ENCODE data around the gene PNRC2.
"Not testable (repeated sequence)": the region's sequence is repeated elsewhere in the genome, so short reads cannot be mapped to it uniquely, and the experiment has no call there.

Gene PNRC2

DNA sequence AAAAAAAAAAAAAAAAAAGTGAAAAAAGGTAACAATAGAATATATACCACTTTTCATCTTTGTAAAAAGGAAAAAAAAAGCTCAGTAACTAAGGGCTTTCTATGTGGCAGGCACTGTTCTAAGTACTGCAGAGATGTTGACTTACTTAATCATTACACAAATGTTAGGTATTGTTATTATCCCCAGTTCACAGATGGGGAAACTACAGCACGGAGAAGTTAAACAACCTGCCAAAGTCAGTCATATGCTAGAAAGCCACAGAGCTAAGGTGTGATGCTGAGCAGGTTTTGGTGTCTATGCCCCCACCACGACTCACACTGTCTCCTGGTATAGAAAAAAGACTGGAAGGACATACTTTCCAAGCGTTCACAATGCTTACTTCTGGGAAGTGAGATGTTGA lies 6.6 kb upstream of the PNRC2 start:
- Histone ChIP-seq H3K4me1 (ENCODE audit: control insufficient read depth in 1 of 2, insufficient read depth in 2 of 2, low read length in 2 of 2) (peaks cover 11 to 26% of the 10 kb centered on the region in 2 donors), H3K27ac (ENCODE audit: low read depth, low read length) (no peak overlapping the region), H3K36me3 (ENCODE audit: control insufficient read depth in 1 of 2, insufficient read depth in 2 of 2, low read length in 2 of 2) (no peaks in the 10 kb centered on the region), H3K9ac (ENCODE audit: low read depth in 1 of 2, low read length in 2 of 2) (no peak overlapping the region), H3K4me3 (ENCODE audit: low read depth in 1 of 2, low read length in 2 of 2) (no peak overlapping the region), H3K9me3 (ENCODE audit: control insufficient read depth in 1 of 2, low read length in 2 of 2) (no peaks in the 10 kb centered on the region), H3K27me3 (ENCODE audit: control insufficient read depth in 1 of 2, insufficient read depth in 2 of 2, low read length in 2 of 2) (no peaks in the 10 kb centered on the region)

DNA sequence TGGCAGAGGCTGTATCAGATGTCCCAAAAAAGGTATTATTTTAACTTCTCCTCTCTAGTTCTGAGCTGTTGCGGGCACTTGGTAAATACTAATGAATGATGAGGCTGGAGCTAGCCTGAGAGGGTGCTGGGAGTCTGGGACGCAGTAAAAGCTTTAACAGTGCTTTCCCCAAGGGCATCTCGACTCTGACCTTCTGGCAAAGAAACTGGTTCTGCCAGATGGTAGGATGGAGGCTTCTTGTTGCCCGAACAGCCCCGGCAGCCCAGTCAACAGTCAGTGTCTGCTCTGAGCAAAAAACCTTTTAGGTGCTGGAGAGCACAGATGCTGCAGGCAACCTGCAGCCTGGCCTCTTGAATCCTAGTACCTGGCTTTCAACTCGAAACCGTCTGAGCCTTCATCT lies 2.5 kb upstream of the PNRC2 start:
- Histone ChIP-seq H3K4me1 (ENCODE audit: control insufficient read depth in 1 of 2, insufficient read depth in 2 of 2, low read length in 2 of 2) (peaks cover 17 to 33% of the 10 kb centered on the region in 2 donors), H3K27ac (ENCODE audit: low read depth, low read length) (no peak overlapping the region), H3K9ac (ENCODE audit: low read depth in 1 of 2, low read length in 2 of 2) (no peak overlapping the region), H3K27me3 (ENCODE audit: control insufficient read depth in 1 of 2, insufficient read depth in 2 of 2, low read length in 2 of 2) (no peaks in the 10 kb centered on the region), H3K36me3 (ENCODE audit: control insufficient read depth in 1 of 2, insufficient read depth in 2 of 2, low read length in 2 of 2) (peaks cover 0 to 4% of the 10 kb centered on the region in 2 donors), H3K9me3 (ENCODE audit: control insufficient read depth in 1 of 2, low read length in 2 of 2) (no peaks in the 10 kb centered on the region), H3K4me3 (ENCODE audit: low read depth in 1 of 2, low read length in 2 of 2) (no peak overlapping the region)

DNA sequence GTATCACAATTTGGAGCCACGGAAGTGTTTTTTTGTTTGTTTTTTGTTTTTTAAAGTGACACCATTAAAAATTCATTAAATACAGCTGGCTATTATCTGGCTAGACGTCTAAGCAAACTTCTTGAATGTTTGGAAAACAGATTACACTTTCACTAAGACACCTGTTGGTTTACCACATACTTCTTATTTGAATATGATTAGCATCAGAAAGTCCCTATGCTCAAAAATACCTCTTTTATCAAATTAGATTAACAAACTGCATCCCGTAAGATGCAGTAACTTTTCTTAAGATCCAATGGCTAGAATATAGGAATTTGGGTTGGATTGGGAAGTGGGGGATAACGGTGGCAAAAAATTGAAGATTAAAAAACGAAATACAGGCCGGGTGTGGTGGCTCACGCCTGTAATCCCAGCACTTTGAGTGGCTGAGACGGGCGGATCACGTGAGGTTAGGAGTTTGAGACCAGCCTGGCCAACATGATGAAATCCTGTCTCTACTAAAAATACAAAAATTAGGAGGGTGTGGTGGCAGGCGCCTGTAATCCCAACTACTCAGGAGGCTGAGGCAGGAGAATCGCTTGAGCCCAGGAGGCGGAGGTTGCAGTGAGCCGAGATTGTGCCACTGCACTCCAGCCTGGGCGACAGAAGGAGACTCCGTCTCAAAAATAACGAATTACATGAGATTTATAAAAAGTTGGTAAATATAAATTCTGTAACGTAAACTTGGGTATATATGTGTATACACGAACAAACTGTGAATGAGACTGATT lies 1.4 kb upstream of the PNRC2 start:
- Histone ChIP-seq H3K4me1 (ENCODE audit: control insufficient read depth in 1 of 2, insufficient read depth in 2 of 2, low read length in 2 of 2) (peaks cover 17 to 33% of the 10 kb centered on the region in 2 donors), H3K27ac (ENCODE audit: low read depth, low read length) (peak overlapping the region; percentile 98), H3K4me3 (ENCODE audit: low read depth in 1 of 2, low read length in 2 of 2) (peak overlapping the region; percentile 74 to 84), H3K9ac (ENCODE audit: low read depth in 1 of 2, low read length in 2 of 2) (peak overlapping the region; percentile 92 to 99)
- not testable (repeated sequence) for H3K9me3 ChIP-seq (ENCODE audit: control insufficient read depth in 1 of 2, low read length in 2 of 2); H3K27me3 ChIP-seq (ENCODE audit: control insufficient read depth in 1 of 2, insufficient read depth in 2 of 2, low read length in 2 of 2); H3K36me3 ChIP-seq (ENCODE audit: control insufficient read depth in 1 of 2, insufficient read depth in 2 of 2, low read length in 2 of 2)

DNA sequence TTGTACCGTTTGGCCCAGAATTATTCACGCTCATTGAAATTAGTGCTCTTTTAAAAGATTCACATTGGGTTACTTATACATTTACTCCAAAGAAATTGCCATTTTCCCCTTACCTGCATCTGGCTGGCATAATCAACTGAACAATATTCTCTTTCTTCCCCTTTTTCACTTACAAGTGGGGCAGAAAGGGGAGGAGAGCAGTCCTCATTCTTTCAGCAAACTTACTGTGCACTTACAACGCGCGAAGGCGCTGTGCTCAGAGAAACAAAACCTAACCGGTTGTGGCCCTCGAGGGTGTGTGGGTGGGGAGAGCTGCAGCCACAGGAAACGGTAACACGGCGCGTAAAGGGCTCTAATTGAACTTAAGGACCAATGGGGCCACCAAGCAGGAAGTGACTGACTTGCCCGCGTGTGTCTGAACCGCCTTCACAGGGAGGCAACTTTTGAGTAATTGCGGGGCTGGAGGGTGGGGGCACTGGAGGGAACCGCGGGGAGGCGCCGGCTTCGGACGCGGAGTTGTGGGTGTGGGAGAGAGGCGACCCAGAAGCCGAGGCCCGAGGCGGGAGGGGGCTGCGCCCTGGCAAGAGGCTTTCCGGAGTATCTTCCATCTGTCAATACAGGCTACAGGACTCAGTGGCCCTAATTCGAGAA lies 693 bp upstream of the PNRC2 start:
- H3K4me3 ChIP-seq (ENCODE audit: low read depth in 1 of 2, low read length in 2 of 2) = peak overlapping the region; percentile 74 to 84
- H3K27me3 ChIP-seq (ENCODE audit: control insufficient read depth in 1 of 2, insufficient read depth in 2 of 2, low read length in 2 of 2) = no peaks in the 10 kb centered on the region
- H3K4me1 ChIP-seq (ENCODE audit: control insufficient read depth in 1 of 2, insufficient read depth in 2 of 2, low read length in 2 of 2) = peaks cover 18 to 38% of the 10 kb centered on the region in 2 donors
- H3K36me3 ChIP-seq (ENCODE audit: control insufficient read depth in 1 of 2, insufficient read depth in 2 of 2, low read length in 2 of 2) = peaks cover 3 to 10% of the 10 kb centered on the region in 2 donors
- H3K9ac ChIP-seq (ENCODE audit: low read depth in 1 of 2, low read length in 2 of 2) = peak overlapping the region; percentile 92 to 99
- no peaks in the 10 kb centered on the region for H3K9me3 ChIP-seq (ENCODE audit: control insufficient read depth in 1 of 2, low read length in 2 of 2)
- peak overlapping the region; percentile 98 for H3K27ac ChIP-seq (ENCODE audit: low read depth, low read length)

DNA sequence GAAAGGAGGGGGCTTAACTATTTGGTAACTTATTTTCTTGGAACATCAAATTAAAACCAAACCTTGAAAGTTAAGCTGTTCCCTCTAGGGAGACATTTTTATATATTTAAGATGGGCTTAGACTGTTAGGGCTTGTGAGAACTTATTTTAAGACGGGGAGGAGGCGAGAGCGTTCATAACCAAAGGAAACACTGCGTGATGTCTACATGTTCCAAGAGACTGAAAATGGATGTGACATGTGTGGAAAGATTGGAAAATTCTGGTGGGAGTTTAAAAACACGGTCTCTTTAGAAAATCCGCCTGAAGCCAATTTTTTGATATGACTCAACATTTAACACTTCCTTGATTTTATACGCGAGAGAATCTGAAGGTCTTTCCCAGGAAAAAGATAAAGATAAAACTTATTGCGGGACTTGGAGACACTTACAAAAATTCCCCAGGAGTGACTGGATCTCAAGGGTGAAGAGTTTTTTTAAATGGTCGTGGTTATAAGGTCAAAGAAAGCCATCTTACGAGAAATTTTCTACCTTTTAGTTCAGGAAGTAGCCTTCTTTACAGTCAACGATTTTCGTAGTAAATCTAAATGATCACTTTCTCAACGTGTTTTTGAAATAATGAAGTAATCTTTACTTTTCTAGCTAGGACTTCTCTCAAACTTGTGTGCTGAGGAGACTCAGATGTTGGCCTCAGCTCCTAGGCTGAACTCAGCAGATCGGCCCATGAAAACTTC lies 828 bp downstream of the PNRC2 start:
- Histone ChIP-seq H3K27ac (ENCODE audit: low read depth, low read length) (peak overlapping the region; percentile 98), H3K9ac (ENCODE audit: low read depth in 1 of 2, low read length in 2 of 2) (peak overlapping the region; percentile 92 to 99), H3K9me3 (ENCODE audit: control insufficient read depth in 1 of 2, low read length in 2 of 2) (no peaks in the 10 kb centered on the region), H3K4me1 (ENCODE audit: control insufficient read depth in 1 of 2, insufficient read depth in 2 of 2, low read length in 2 of 2) (peaks cover 18 to 42% of the 10 kb centered on the region in 2 donors), H3K27me3 (ENCODE audit: control insufficient read depth in 1 of 2, insufficient read depth in 2 of 2, low read length in 2 of 2) (no peaks in the 10 kb centered on the region), H3K4me3 (ENCODE audit: low read depth in 1 of 2, low read length in 2 of 2) (peak overlapping the region; percentile 71 to 84), H3K36me3 (ENCODE audit: control insufficient read depth in 1 of 2, insufficient read depth in 2 of 2, low read length in 2 of 2) (peaks cover 7 to 12% of the 10 kb centered on the region in 2 donors)

DNA sequence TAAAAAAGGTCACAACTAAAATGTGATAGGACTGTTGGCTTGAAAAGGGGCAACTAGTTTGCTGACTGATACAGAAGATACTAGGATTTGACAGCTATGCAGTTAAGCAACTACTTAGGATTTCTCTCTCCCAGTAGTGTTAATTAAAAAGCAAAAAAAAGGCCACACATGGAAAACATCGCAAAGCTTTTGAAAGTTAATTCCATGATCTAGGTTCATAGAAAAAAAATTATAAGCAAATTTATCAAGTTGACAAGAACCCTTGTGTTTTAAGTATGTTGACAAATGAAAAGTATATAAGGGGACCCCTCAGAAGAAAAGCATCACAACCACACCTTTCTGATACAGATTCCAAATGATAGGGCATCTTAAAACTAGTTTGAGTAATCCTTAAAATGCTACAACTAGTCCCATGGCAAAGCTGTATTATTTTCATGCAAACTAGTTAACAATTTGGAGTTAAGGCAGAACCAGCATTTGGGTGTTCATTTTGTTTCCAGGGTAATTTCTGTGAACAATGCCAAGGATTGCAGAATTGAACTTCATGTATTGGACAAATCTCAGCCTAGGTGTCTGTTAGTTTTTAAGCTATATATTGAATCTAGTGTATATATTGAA lies 4.1 kb downstream of the PNRC2 start:
- H3K9ac ChIP-seq (ENCODE audit: low read depth in 1 of 2, low read length in 2 of 2) = no peak overlapping the region
- peaks cover 12 to 15% of the 10 kb centered on the region in 2 donors for H3K36me3 ChIP-seq (ENCODE audit: control insufficient read depth in 1 of 2, insufficient read depth in 2 of 2, low read length in 2 of 2)
- no peaks in the 10 kb centered on the region for H3K27me3 ChIP-seq (ENCODE audit: control insufficient read depth in 1 of 2, insufficient read depth in 2 of 2, low read length in 2 of 2)
- no peak overlapping the region for H3K4me3 ChIP-seq (ENCODE audit: low read depth in 1 of 2, low read length in 2 of 2)
- peaks cover 9 to 20% of the 10 kb centered on the region in 2 donors for H3K4me1 ChIP-seq (ENCODE audit: control insufficient read depth in 1 of 2, insufficient read depth in 2 of 2, low read length in 2 of 2)
- no peaks in the 10 kb centered on the region for H3K9me3 ChIP-seq (ENCODE audit: control insufficient read depth in 1 of 2, low read length in 2 of 2)
- no peak overlapping the region for H3K27ac ChIP-seq (ENCODE audit: low read depth, low read length)

DNA sequence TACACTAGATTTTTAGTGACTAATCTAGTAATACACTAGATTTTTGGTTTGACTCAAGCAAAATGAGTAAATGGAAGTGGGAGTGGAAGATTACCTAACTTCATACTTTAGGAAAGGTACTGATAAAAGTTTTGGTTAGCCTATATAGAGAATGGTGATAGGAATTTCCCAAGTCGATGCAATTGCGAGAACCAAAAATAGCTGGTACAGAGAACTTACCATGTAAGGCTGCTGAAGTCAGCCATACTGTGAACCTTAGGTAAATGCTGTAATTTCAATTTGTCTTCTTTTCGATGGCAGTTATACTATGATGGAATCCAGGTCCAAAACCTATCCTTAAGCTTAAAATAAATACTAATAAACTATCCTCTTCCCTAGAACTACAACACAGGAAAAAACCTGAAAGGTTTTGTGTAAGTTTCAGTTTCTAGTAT lies 4.6 kb downstream of the PNRC2 start:
- no peak overlapping the region for H3K27ac ChIP-seq (ENCODE audit: low read depth, low read length)
- H3K4me3 ChIP-seq (ENCODE audit: low read depth in 1 of 2, low read length in 2 of 2) = no peak overlapping the region
- peaks cover 9 to 20% of the 10 kb centered on the region in 2 donors for H3K4me1 ChIP-seq (ENCODE audit: control insufficient read depth in 1 of 2, insufficient read depth in 2 of 2, low read length in 2 of 2)
- no peaks in the 10 kb centered on the region for H3K27me3 ChIP-seq (ENCODE audit: control insufficient read depth in 1 of 2, insufficient read depth in 2 of 2, low read length in 2 of 2)
- H3K9me3 ChIP-seq (ENCODE audit: control insufficient read depth in 1 of 2, low read length in 2 of 2) = no peaks in the 10 kb centered on the region
- H3K36me3 ChIP-seq (ENCODE audit: control insufficient read depth in 1 of 2, insufficient read depth in 2 of 2, low read length in 2 of 2) = peaks cover 12 to 15% of the 10 kb centered on the region in 2 donors
- H3K9ac ChIP-seq (ENCODE audit: low read depth in 1 of 2, low read length in 2 of 2) = no peak overlapping the region

DNA sequence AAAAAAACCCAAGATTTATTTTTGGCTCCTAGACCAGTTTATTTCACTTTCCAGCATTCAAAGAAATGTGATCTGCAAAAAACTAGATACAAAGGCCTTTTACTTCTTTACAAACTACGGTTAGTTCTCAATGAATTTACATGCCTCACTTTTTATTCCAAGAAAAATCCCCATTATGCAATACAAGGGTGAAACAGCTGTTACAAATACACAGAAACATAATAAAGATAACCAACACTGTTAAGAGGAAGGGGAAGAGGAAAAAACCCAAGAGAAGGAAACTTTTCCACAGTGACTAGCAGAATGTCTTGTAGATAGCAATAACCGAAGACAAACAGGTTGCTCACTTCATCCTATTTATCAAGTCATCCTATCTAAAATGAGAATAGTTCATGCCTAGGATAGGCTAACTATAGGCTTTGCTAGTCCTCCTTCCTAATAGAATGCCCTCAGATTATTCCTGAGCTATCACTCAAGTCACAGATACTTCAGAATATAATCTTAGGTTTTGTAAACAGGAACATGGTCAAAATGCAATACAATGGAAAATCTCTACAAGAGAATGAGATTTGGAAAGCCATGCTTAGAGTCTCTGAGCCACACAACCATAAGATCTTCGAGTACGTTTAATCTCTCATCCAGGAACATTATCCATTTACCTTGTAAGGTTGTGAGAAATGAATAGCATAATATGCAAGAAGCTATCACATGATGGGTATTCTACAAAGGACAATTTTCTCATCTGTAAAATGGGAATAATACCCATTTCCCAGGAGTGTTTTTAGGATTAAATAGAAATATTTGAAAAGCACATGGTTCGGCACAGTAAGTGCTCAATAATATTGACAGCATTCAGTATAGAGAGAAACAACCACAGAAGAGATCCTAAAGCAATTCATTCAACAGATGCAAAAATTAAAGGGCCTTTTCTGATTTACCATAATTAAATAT lies 5.4 kb downstream of the PNRC2 start:
- no peak overlapping the region for H3K9ac ChIP-seq (ENCODE audit: low read depth in 1 of 2, low read length in 2 of 2)
- peaks cover 9 to 20% of the 10 kb centered on the region in 2 donors for H3K4me1 ChIP-seq (ENCODE audit: control insufficient read depth in 1 of 2, insufficient read depth in 2 of 2, low read length in 2 of 2)
- H3K9me3 ChIP-seq (ENCODE audit: control insufficient read depth in 1 of 2, low read length in 2 of 2) = no peaks in the 10 kb centered on the region
- no peak overlapping the region for H3K27ac ChIP-seq (ENCODE audit: low read depth, low read length)
- no peaks in the 10 kb centered on the region for H3K27me3 ChIP-seq (ENCODE audit: control insufficient read depth in 1 of 2, insufficient read depth in 2 of 2, low read length in 2 of 2)
- H3K36me3 ChIP-seq (ENCODE audit: control insufficient read depth in 1 of 2, insufficient read depth in 2 of 2, low read length in 2 of 2) = peaks cover 13 to 19% of the 10 kb centered on the region in 2 donors
- no peak overlapping the region for H3K4me3 ChIP-seq (ENCODE audit: low read depth in 1 of 2, low read length in 2 of 2)

DNA sequence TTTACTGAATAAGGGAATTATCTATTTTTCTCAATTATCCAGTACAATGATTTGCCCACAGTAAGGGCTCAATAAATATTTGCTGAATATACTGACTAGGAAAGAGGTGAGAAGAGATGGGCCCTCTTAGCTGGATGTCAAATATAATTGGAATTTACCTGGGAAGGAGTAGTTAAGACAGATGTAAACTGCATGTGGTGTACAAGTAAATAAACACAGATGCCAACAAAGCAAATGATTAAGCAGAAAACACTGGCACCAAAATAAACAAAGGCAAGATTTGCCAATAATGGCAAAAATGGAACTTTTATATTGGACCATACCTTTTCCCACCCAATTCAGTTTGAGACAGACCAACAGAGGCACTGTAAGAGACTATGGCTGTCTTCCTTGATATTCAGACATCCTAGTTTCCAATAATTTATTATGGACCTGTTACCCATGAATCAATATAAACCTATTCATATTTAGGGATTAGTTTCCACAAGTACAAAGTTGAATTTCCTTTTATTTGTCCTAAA lies 7.4 kb downstream of the PNRC2 start:
- Histone ChIP-seq H3K27me3 (ENCODE audit: control insufficient read depth in 1 of 2, insufficient read depth in 2 of 2, low read length in 2 of 2) (no peaks in the 10 kb centered on the region), H3K9me3 (ENCODE audit: control insufficient read depth in 1 of 2, low read length in 2 of 2) (no peaks in the 10 kb centered on the region), H3K4me1 (ENCODE audit: control insufficient read depth in 1 of 2, insufficient read depth in 2 of 2, low read length in 2 of 2) (peaks cover 7 to 20% of the 10 kb centered on the region in 2 donors), H3K27ac (ENCODE audit: low read depth, low read length) (no peak overlapping the region), H3K36me3 (ENCODE audit: control insufficient read depth in 1 of 2, insufficient read depth in 2 of 2, low read length in 2 of 2) (peaks cover 25 to 26% of the 10 kb centered on the region in 2 donors), H3K9ac (ENCODE audit: low read depth in 1 of 2, low read length in 2 of 2) (no peak overlapping the region), H3K4me3 (ENCODE audit: low read depth in 1 of 2, low read length in 2 of 2) (no peak overlapping the region)
